ENCODE data around the gene CASP10. TPM values are rescaled to one million over a fixed set of nuclear protein-coding genes. Genes with fewer than 3 reads are reported as not detected.

CASP10 gene
- total and polyA plus RNA-seq, 2 donors (not counting 1 experiment from before 2014, with no cell fraction given): 16.0 to 34.3 TPM

DNA sequence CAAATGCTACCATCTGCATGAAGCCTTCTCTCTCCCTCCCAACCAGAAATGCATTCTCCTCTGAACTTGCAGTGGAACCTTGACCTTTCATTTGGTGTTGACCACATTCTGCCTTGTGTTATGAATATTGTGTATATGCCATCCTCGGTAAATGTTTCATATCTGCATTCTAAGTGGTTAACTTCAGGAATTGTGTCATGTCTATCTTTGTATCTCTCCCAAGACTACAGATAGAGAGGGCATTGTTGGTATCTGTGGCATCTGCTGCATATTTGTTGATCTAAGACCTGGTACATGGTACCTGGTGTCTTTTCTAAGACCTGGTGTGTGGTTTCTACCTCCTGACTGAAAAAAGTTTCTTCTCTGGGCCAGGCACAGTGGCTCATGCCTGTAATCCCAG lies 34.0 kb downstream of the CASP10 start:
- peaks cover 12 to 17% of the 10 kb centered on the region in 2 donors for H3K4me1 ChIP-seq (ENCODE audit: control insufficient read depth in 2 of 2, insufficient read depth in 2 of 2, low read length in 2 of 2)
- H3K27ac ChIP-seq (ENCODE audit: low read length in 2 of 2): no peak overlapping the region
- Mint-ChIP-seq H3K27ac (no peak overlapping the region), H3K4me3 (no peak overlapping the region), H3K4me1 (peaks cover 26% of the 10 kb centered on the region), H3K27me3 (no peaks in the 10 kb centered on the region), H3K9me3 (ENCODE audit: insufficient read depth) (no peaks in the 10 kb centered on the region)
- H3K79me2 ChIP-seq (ENCODE audit: control insufficient read depth, insufficient read depth, low read length): peaks cover 25% of the 10 kb centered on the region
- H3K27me3 ChIP-seq (replicated peaks in 1 of 4; ENCODE audit: control extremely low read depth in 1 of 4, control insufficient read depth in 3 of 4, insufficient read depth in 4 of 4, low read length in 3 of 4): no peaks in the 10 kb centered on the region
- DNase-seq (no peak), ATAC-seq (ENCODE audit: low read depth) (no peak)
- no peak overlapping the region for H3K4me3 ChIP-seq (ENCODE audit: control extremely low read depth in 1 of 5, extremely low read depth in 1 of 5, insufficient read depth in 1 of 5, low read depth in 2 of 5, low read length in 4 of 5)
- 60% methylated on average over 1 of the region's 1 CpG for WGBS (ENCODE audit: insufficient coverage)
- intact Hi-C loops (cut with micrococcal nuclease): no loop called here
- no peak for TF ChIP-seq EZH2 (IDR thresholded peaks at IDR 0.05; ENCODE audit: borderline replicate concordance, insufficient read depth, low read depth, low read length, poor library complexity, severe bottlenecking)
- TF ChIP-seq, protein P1, sequence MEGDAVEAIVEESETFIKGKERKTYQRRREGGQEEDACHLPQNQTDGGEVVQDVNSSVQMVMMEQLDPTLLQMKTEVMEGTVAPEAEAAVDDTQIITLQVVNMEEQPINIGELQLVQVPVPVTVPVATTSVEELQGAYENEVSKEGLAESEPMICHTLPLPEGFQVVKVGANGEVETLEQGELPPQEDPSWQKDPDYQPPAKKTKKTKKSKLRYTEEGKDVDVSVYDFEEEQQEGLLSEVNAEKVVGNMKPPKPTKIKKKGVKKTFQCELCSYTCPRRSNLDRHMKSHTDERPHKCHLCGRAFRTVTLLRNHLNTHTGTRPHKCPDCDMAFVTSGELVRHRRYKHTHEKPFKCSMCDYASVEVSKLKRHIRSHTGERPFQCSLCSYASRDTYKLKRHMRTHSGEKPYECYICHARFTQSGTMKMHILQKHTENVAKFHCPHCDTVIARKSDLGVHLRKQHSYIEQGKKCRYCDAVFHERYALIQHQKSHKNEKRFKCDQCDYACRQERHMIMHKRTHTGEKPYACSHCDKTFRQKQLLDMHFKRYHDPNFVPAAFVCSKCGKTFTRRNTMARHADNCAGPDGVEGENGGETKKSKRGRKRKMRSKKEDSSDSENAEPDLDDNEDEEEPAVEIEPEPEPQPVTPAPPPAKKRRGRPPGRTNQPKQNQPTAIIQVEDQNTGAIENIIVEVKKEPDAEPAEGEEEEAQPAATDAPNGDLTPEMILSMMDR (IDR thresholded peaks at IDR 0.05): no peak
- H4K20me1 ChIP-seq (ENCODE audit: control insufficient read depth, insufficient read depth, low read length, poor library complexity, severe bottlenecking): no peaks in the 10 kb centered on the region
- no peaks in the 10 kb centered on the region for H3K9me3 ChIP-seq (ENCODE audit: control extremely low read depth in 1 of 3, control insufficient read depth in 2 of 3, insufficient read depth in 1 of 3, low read length in 2 of 3)
- ChIA-PET CTCF (interaction anchor here (1.9 kb wide), 1 partner anchor 16 kb away, joined by 4 read pairs; no protein-coding TSS in a partner anchor), POLR2A (no interaction called here)
- H2AFZ ChIP-seq (ENCODE audit: insufficient read depth, low read depth, low read length, poor library complexity, severe bottlenecking): no peak overlapping the region
- no peak overlapping the region for H3K4me2 ChIP-seq (replicated peaks; ENCODE audit: low read depth, low read length, poor library complexity, severe bottlenecking)
- H3K9ac ChIP-seq (ENCODE audit: low read length): no peak overlapping the region
- peaks cover 5 to 36% of the 10 kb centered on the region in 2 experiments for H3K36me3 ChIP-seq (replicated peaks in 1 of 2; ENCODE audit: control extremely low read depth in 1 of 2, control insufficient read depth in 1 of 2, extremely low read depth in 1 of 2, insufficient read depth in 2 of 2, low read length in 1 of 2)

DNA sequence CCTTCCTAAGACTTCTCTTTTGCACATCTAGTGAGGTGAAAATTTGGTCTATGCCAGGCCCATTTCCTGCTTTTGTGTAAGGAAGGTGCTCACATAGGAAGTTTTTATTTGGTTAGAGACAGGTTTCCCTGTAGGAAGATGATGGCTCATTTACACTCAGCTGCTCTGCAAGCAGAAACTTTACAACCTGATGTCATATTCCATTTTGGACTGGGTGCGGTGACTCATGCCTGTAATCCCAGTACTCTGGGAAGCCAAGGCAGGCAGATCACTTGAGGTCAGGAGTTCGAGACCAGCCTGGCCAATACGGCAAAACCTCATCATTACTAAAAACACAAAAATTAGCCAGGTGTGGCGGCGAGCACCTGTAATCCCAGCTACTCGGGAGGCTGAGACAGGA lies 35.8 kb downstream of the CASP10 start:
- no peak overlapping the region for H3K4me3 ChIP-seq (ENCODE audit: control extremely low read depth in 1 of 5, extremely low read depth in 1 of 5, insufficient read depth in 1 of 5, low read depth in 2 of 5, low read length in 4 of 5)
- intact Hi-C loops (cut with micrococcal nuclease): no loop called here
- no peak overlapping the region for H3K27ac Mint-ChIP-seq
- H3K4me2 ChIP-seq (replicated peaks; ENCODE audit: low read depth, low read length, poor library complexity, severe bottlenecking): no peak overlapping the region
- no peak overlapping the region for H3K4me3 Mint-ChIP-seq
- no peak overlapping the region for H3K27ac ChIP-seq (ENCODE audit: low read length in 2 of 2)
- H3K9ac ChIP-seq (ENCODE audit: low read length): no peak overlapping the region
- peaks cover 5 to 36% of the 10 kb centered on the region in 2 experiments for H3K36me3 ChIP-seq (replicated peaks in 1 of 2; ENCODE audit: control extremely low read depth in 1 of 2, control insufficient read depth in 1 of 2, extremely low read depth in 1 of 2, insufficient read depth in 2 of 2, low read length in 1 of 2)
- no peaks in the 10 kb centered on the region for H3K9me3 Mint-ChIP-seq (ENCODE audit: insufficient read depth)
- no peak overlapping the region for H2AFZ ChIP-seq (ENCODE audit: insufficient read depth, low read depth, low read length, poor library complexity, severe bottlenecking)
- no peak for TF ChIP-seq EZH2 (IDR thresholded peaks at IDR 0.05; ENCODE audit: borderline replicate concordance, insufficient read depth, low read depth, low read length, poor library complexity, severe bottlenecking)
- TF ChIP-seq, protein P1 (IDR thresholded peaks at IDR 0.05): no peak
- 97% methylated on average over 6 of the region's 6 CpGs for WGBS (ENCODE audit: insufficient coverage)
- peaks cover 12 to 26% of the 10 kb centered on the region in 2 donors for H3K4me1 ChIP-seq (ENCODE audit: control insufficient read depth in 2 of 2, insufficient read depth in 2 of 2, low read length in 2 of 2)
- H4K20me1 ChIP-seq (ENCODE audit: control insufficient read depth, insufficient read depth, low read length, poor library complexity, severe bottlenecking): no peaks in the 10 kb centered on the region
- H3K27me3 Mint-ChIP-seq: no peaks in the 10 kb centered on the region
- no peaks in the 10 kb centered on the region for H3K9me3 ChIP-seq (ENCODE audit: control extremely low read depth in 1 of 3, control insufficient read depth in 2 of 3, insufficient read depth in 1 of 3, low read length in 2 of 3)
- H3K79me2 ChIP-seq (ENCODE audit: control insufficient read depth, insufficient read depth, low read length): peaks cover 25% of the 10 kb centered on the region
- H3K27me3 ChIP-seq (replicated peaks in 1 of 4; ENCODE audit: control extremely low read depth in 1 of 4, control insufficient read depth in 3 of 4, insufficient read depth in 4 of 4, low read length in 3 of 4): no peaks in the 10 kb centered on the region
- ChIA-PET POLR2A (no interaction called here), CTCF (interaction anchor here (4.0 to 6.3 kb wide), 2 partner anchors 14 to 36 kb away, joined by 25 to 54 read pairs; partner anchors contain the start of gene CASP10)
- ATAC-seq (ENCODE audit: low read depth): no peak
- peaks cover 35% of the 10 kb centered on the region for H3K4me1 Mint-ChIP-seq
- DNase-seq: no peak
